ENCODE results near the gene TBL1Y. TPM values are rescaled to one million over a fixed set of nuclear protein-coding genes. Genes with fewer than 3 reads are reported as not detected.

The TBL1Y gene
- polyA plus RNA-seq, 1 donor from 2014 or later, result not detected

DNA sequence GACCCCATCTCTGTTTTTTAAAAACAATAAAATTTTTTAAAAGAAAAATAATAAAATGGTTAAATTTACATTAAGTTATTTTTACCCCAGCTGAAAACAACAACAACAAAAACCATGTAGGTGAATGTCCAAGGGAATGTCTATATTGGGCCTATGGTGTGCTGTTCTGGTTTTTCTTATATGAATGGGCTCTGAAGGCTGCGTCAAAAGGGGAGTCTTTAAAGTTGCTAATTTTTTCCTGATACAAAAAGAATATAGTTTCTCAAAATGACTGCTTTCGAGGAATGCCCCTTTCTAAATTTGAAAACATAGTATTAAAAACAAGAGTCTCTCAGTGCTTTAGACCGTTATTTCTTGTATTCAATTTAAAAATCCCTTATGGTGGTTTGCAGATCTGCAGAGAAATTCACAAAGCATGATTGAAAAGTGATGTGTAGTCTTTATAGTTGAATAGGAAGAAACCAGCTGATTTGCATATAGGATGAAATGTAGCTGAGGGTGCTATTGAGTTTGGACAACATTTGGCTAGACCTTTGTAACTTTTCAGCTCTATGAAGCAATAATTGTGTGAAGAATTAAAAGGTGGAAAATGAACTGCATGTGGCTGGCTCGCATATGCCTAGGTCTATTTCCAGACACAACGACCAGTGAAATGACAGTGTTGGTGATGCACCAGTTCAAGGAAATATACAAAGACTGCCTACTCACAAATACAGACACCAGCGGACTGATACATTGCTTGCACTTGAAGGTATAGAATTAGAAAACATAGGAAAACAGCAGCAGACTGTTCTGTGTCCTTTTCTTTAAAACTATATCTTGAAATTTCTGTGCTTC lies 107.0 kb downstream of the TBL1Y start:
- Histone ChIP-seq H3K9me3 (ENCODE audit: low read length) (no peaks in the 10 kb centered on the region), H3K9me2 (ENCODE audit: insufficient read depth, low read length) (no peaks in the 10 kb centered on the region), H3K27me3 (ENCODE audit: insufficient read depth, low read depth, low read length) (no peaks in the 10 kb centered on the region), H3K36me3 (ENCODE audit: insufficient read depth, low read length) (no peaks in the 10 kb centered on the region), H4K20me1 (ENCODE audit: insufficient read depth) (no peaks in the 10 kb centered on the region), H2AFZ (ENCODE audit: low read depth, low read length) (no peak overlapping the region), H3K4me2 (ENCODE audit: low read length) (no peak overlapping the region), H3K27ac (ENCODE audit: low read length) (no peak overlapping the region), H3F3A (ENCODE audit: insufficient read depth, low read length, poor library complexity, severe bottlenecking) (no peaks in the 10 kb centered on the region), H3K9ac (ENCODE audit: low read length) (no peak overlapping the region), H3K4me3 (ENCODE audit: low read length) (no peak overlapping the region), H3K79me2 (replicated peaks; ENCODE audit: insufficient read depth, low read length) (no peaks in the 10 kb centered on the region)
- TF ChIP-seq EZH2 (IDR thresholded peaks at IDR 0.05; ENCODE audit: borderline replicate concordance, insufficient read depth, low read length, poor library complexity, severe bottlenecking) (no peak), RAD21 (conservative IDR thresholded peaks at IDR 0.05) (no peak), EP300 (conservative IDR thresholded peaks at IDR 0.05; ENCODE audit: poor library complexity, severe bottlenecking) (no peak), MXI1 (conservative IDR thresholded peaks at IDR 0.05; ENCODE audit: poor library complexity, severe bottlenecking) (no peak)
- TF ChIP-seq, protein P1, sequence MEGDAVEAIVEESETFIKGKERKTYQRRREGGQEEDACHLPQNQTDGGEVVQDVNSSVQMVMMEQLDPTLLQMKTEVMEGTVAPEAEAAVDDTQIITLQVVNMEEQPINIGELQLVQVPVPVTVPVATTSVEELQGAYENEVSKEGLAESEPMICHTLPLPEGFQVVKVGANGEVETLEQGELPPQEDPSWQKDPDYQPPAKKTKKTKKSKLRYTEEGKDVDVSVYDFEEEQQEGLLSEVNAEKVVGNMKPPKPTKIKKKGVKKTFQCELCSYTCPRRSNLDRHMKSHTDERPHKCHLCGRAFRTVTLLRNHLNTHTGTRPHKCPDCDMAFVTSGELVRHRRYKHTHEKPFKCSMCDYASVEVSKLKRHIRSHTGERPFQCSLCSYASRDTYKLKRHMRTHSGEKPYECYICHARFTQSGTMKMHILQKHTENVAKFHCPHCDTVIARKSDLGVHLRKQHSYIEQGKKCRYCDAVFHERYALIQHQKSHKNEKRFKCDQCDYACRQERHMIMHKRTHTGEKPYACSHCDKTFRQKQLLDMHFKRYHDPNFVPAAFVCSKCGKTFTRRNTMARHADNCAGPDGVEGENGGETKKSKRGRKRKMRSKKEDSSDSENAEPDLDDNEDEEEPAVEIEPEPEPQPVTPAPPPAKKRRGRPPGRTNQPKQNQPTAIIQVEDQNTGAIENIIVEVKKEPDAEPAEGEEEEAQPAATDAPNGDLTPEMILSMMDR (IDR thresholded peaks at IDR 0.05; ENCODE audit: poor library complexity, severe bottlenecking), result no peak

DNA sequence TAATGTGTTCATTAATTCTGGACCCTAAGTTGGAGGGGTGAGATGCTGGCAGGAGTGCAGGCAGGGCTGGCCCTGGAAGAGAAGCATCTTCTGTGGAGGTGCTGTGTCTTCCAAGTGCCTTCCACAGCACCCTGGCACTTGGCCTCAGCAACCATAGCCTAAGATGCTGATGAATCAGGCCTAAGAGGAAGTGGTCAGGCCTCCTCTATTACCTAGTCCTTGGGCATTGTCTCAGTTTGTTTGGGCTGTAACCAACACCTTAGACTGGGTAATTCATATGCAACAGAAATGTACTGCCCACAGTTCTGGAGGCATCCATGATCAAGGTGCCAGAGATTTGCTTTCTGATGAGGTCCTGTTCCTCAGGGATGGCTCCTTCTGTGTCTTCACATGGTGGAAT lies 128.5 kb downstream of the TBL1Y start:
- TF ChIP-seq POLR2AphosphoS5 (IDR thresholded peaks at IDR 0.05) (no peak), RAD21 (conservative IDR thresholded peaks at IDR 0.05) (no peak), MXI1 (conservative IDR thresholded peaks at IDR 0.05; ENCODE audit: poor library complexity, severe bottlenecking) (no peak), EZH2 (IDR thresholded peaks at IDR 0.05; ENCODE audit: borderline replicate concordance, insufficient read depth, low read length, poor library complexity, severe bottlenecking) (no peak), EP300 (conservative IDR thresholded peaks at IDR 0.05; ENCODE audit: poor library complexity, severe bottlenecking) (no peak), TAF1 (IDR thresholded peaks at IDR 0.05; ENCODE audit: low read depth) (no peak), SMC3 (conservative IDR thresholded peaks at IDR 0.05; ENCODE audit: poor library complexity) (no peak)
- TF ChIP-seq, protein P2, sequence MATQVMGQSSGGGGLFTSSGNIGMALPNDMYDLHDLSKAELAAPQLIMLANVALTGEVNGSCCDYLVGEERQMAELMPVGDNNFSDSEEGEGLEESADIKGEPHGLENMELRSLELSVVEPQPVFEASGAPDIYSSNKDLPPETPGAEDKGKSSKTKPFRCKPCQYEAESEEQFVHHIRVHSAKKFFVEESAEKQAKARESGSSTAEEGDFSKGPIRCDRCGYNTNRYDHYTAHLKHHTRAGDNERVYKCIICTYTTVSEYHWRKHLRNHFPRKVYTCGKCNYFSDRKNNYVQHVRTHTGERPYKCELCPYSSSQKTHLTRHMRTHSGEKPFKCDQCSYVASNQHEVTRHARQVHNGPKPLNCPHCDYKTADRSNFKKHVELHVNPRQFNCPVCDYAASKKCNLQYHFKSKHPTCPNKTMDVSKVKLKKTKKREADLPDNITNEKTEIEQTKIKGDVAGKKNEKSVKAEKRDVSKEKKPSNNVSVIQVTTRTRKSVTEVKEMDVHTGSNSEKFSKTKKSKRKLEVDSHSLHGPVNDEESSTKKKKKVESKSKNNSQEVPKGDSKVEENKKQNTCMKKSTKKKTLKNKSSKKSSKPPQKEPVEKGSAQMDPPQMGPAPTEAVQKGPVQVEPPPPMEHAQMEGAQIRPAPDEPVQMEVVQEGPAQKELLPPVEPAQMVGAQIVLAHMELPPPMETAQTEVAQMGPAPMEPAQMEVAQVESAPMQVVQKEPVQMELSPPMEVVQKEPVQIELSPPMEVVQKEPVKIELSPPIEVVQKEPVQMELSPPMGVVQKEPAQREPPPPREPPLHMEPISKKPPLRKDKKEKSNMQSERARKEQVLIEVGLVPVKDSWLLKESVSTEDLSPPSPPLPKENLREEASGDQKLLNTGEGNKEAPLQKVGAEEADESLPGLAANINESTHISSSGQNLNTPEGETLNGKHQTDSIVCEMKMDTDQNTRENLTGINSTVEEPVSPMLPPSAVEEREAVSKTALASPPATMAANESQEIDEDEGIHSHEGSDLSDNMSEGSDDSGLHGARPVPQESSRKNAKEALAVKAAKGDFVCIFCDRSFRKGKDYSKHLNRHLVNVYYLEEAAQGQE (IDR thresholded peaks at IDR 0.05; ENCODE audit: borderline replicate concordance), result no peak
- TF ChIP-seq, protein P1 (IDR thresholded peaks at IDR 0.05; ENCODE audit: poor library complexity, severe bottlenecking), result no peak
- no peaks in the 10 kb centered on the region for H3K9me2 ChIP-seq (ENCODE audit: insufficient read depth, low read length)
- no peaks in the 10 kb centered on the region for H3K36me3 ChIP-seq (ENCODE audit: insufficient read depth, low read length)
- H3K9ac ChIP-seq (ENCODE audit: low read length), result no peak overlapping the region
- no peaks in the 10 kb centered on the region for H3F3A ChIP-seq (ENCODE audit: insufficient read depth, low read length, poor library complexity, severe bottlenecking)
- H3K27me3 ChIP-seq (ENCODE audit: insufficient read depth, low read depth, low read length), result no peaks in the 10 kb centered on the region
- H4K20me1 ChIP-seq (ENCODE audit: insufficient read depth), result no peaks in the 10 kb centered on the region
- no peak overlapping the region for H3K27ac ChIP-seq (ENCODE audit: low read length)
- no peaks in the 10 kb centered on the region for H3K9me3 ChIP-seq (ENCODE audit: low read length)
- H3K4me3 ChIP-seq (ENCODE audit: low read length), result no peak overlapping the region
- H3K79me2 ChIP-seq (replicated peaks; ENCODE audit: insufficient read depth, low read length), result no peaks in the 10 kb centered on the region
- no peak overlapping the region for H2AFZ ChIP-seq (ENCODE audit: low read depth, low read length)
- H3K4me2 ChIP-seq (ENCODE audit: low read length), result no peak overlapping the region

All from neural cell (in vitro differentiated cells).